ENCODE results near the gene ART5.
"Not testable (repeated sequence)": the region's sequence is repeated elsewhere in the genome, so short reads cannot be mapped to it uniquely, and the experiment has no call there.

DNA sequence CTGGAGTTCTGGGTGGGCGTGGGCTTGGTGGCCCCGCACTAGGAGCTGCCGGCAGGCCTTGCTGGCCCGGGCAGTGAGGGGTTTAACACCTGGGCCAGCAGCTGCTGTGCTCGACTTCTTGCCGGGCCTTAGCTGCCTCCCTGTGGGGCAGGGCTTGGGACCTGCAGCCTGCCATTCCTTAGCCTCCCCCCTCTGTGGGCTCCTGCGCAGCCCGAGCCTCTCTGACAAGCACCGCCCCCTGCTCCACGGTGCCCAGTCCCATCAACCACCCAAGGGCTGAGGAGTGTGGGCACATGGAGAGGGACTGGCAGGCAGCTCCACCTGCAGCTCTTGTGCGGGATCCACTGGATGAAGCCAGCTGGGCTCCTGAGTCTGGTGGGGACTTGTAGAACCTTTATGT is 53.0 kb downstream of the ART5 start:
- TF ChIP-seq SUZ12 (IDR thresholded peaks at IDR 0.05; ENCODE audit: extremely low read depth, insufficient read depth, insufficient read length); YY1 (IDR thresholded peaks at IDR 0.05; ENCODE audit: insufficient read depth, insufficient read length): not testable (repeated sequence)

Data from NT2/D1 (cell line).